Panc1 (cell line): ENCODE results near the gene KAT8. TPM values are rescaled to one million over a fixed set of nuclear protein-coding genes. Genes with fewer than 3 reads are reported as not detected.

Experiments used
- ATAC-seq: fragments of 200-7000 bp; cut with Tn5 transposase; 2 replicates; pipeline ENCODE4 v1.9.1; 2020; ENCODE audit warnings: mild to moderate bottlenecking, moderate library complexity
- BruUV-seq: library from RNA; stranded (reverse); fragments of 400-500 nt; replicated peaks from 2 replicates; lab custom pipeline; 2021; lab: Mats Ljungman, UMichigan
- CTCF ChIA-PET: fragments of 300-600 bp; sonication (Branson Sonifier 250); formaldehyde crosslinking; loops from one replicate; lab custom pipeline; 2022; ENCODE audit warnings: antibody characterized with exemption; lab: Charles Lee
- POLR2A ChIA-PET: fragments of 300-600 bp; sonication (Branson Sonifier 250); formaldehyde crosslinking; loops from one replicate; lab custom pipeline; 2022; ENCODE audit warnings: antibody characterized with exemption; lab: Charles Lee
- DNase-seq: peaks from one replicate; pipeline ENCODE4 v3.0.0-alpha.2; 2010; ENCODE audit warnings: low read depth, low spot score
- H3K27ac ChIP-seq: 2 replicates; pipeline ENCODE4 v1.5.1; 2011; ENCODE audit warnings: mild to moderate bottlenecking, low read length, inconsistent platforms
- H3K27me3 ChIP-seq: fragments of 200-500 bp; sonication (Bioruptor generic); 2 replicates; pipeline ENCODE4 v1.6.0; 2014; ENCODE audit warnings: low read length, inconsistent platforms; ENCODE audit not compliant: control insufficient read depth, insufficient read depth
- H3K36me3 ChIP-seq: fragments of 200-500 bp; sonication (Bioruptor generic); 2 replicates; pipeline ENCODE4 v1.5.1; 2014; ENCODE audit warnings: inconsistent platforms, mild to moderate bottlenecking, low read length, moderate library complexity; ENCODE audit not compliant: control insufficient read depth, insufficient read depth
- H3K4me1 ChIP-seq: 2 replicates; pipeline ENCODE4 v1.5.1; 2011; ENCODE audit warnings: inconsistent platforms, mild to moderate bottlenecking, low read length, moderate library complexity; ENCODE audit not compliant: control insufficient read depth, insufficient read depth
- H3K4me3 ChIP-seq, 2 experiments: 2 replicates each; pipeline ENCODE4 v1.5.1; 2011 to 2012; ENCODE audit warnings: low read depth in 2 of 2, low read length in 2 of 2, mild to moderate bottlenecking in 2 of 2, inconsistent platforms in 1 of 2, moderate library complexity in 1 of 2
- H3K9me3 ChIP-seq: fragments of 200-500 bp; sonication (Bioruptor generic); 2 replicates; pipeline ENCODE4 v1.5.1; 2014; ENCODE audit warnings: low read depth, mild to moderate bottlenecking, inconsistent platforms, low read length, moderate library complexity; ENCODE audit not compliant: control insufficient read depth, insufficient read depth
- POLR2AphosphoS5 ChIP-seq: IDR thresholded peaks from 2 replicates; pipeline ENCODE4 v1.6.1; 2012; ENCODE audit warnings: mild to moderate bottlenecking, low read depth, low read length, moderate library complexity
- SIN3A ChIP-seq: IDR thresholded peaks from 2 replicates; pipeline ENCODE4 v1.6.1; 2012; ENCODE audit warnings: low read depth, mild to moderate bottlenecking, low read length, moderate library complexity, borderline replicate concordance; ENCODE audit not compliant: insufficient read depth
- TCF7L2 ChIP-seq: IDR thresholded peaks from 2 replicates; pipeline ENCODE4 v1.6.1; 2011; ENCODE audit warnings: mild to moderate bottlenecking, low read depth, low read length, inconsistent platforms
- in situ Hi-C: cut with HindIII; loops from 2 replicates; pipeline ENCODE4 v1.10.0; 2016; ENCODE audit warnings: low sequenced_read_pairs, low pct_unique_long_range_greater_than_20kb
- intact Hi-C: fragments of 100-400 bp; cut with micrococcal nuclease; formaldehyde crosslinking; loops from one replicate; pipeline ENCODE4 v1.10.0; 2022; ENCODE audit not compliant: unreplicated experiment
- total RNA-seq: library from RNA; stranded (reverse); gene quantifications from one replicate; pipeline ENCODE4 v1.2.1, GENCODE V29; 2021; ENCODE audit not compliant: unreplicated experiment
- TF ChIP-seq, protein P1 (sequence below): fragments of 450-650 bp; IDR thresholded peaks from 2 replicates; pipeline ENCODE4 v1.5.1; 2017; ENCODE audit warnings: mild to moderate bottlenecking
- TF ChIP-seq, protein P2 (sequence below), 2 experiments: IDR thresholded peaks; 2 replicates each; pipeline ENCODE4 v1.6.1; 2011 to 2012; ENCODE audit warnings: low read depth in 2 of 2, control low read depth in 1 of 2, low read length in 1 of 2, mild to moderate bottlenecking in 1 of 2, moderate library complexity in 1 of 2; ENCODE audit not compliant: insufficient read depth in 1 of 2

The KAT8 gene
- total RNA-seq, 1 experiment from 2014 or later: 48.3 TPM

DNA sequence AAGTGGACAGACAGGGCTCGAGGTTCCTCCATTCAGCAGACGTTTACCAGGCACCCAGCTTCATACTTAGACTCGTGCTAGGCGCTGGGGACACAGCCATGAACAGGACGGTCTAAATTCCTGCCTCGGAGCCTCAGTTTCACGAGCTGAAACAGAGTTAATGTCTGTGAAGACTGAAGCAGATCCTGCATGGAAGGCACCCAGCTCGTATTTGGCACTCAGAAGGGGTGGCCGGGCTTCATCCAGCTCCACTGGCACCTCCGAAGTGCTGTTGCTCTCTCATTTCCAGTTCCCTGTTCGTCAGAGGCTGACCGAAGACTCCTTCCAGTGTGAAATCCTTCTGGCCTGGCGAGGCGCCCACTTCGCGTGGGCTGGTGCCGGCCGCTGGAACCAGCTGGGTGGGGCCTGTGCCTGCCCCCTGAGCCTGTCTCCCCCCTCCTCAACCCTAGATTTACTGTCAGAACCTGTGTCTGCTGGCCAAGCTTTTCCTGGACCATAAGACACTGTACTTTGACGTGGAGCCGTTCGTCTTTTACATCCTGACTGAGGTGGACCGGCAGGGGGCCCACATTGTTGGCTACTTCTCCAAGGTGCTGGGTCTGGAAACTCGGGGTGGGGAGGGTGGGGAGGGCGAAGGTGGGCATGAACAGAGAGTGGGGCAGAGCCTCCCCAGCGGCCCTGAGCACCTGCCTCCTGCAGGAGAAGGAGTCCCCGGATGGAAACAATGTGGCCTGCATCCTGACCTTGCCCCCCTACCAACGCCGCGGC is 12.3 kb downstream of the KAT8 start:
- H3K9me3 ChIP-seq: no peaks in the 10 kb centered on the region
- H3K4me3 ChIP-seq: no peak overlapping the region
- DNase-seq: no peak
- no peaks in the 10 kb centered on the region for H3K27me3 ChIP-seq
- ChIA-PET CTCF (no interaction called here), POLR2A (interaction anchor here (0.6 kb wide), 1 partner anchor 92 kb away, joined by 4 read pairs; no protein-coding TSS in a partner anchor)
- intact Hi-C loops (no loop called here), in situ Hi-C loops (no loop called here)
- no peak overlapping the region for H3K27ac ChIP-seq
- ATAC-seq: no peak
- BruUV-seq: no TSS peak
- TF ChIP-seq TCF7L2: no peak
- H3K36me3 ChIP-seq: no peaks in the 10 kb centered on the region
- H3K4me1 ChIP-seq: no peaks in the 10 kb centered on the region

DNA sequence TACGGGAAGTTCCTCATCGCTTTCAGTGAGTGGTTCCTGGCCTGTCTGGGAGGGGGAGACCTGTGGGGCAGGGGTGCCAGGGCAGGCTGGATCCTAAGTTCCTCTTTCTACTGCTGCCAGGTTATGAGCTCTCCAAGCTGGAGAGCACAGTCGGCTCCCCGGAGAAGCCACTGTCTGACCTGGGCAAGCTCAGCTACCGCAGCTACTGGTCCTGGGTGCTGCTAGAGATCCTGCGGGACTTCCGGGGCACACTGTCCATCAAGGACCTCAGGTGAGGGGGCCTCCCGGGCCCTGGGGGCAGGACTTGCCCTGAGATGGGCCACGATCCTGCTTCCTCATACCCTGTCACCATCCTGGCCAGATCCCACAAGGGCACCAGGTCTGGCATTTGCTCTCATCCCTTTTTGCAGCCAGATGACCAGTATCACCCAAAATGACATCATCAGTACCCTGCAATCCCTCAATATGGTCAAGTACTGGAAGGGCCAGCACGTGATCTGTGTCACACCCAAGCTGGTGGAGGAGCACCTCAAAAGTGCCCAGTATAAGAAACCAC is 12.9 kb downstream of the KAT8 start:
- TF ChIP-seq SIN3A (no peak), POLR2AphosphoS5 (no peak), TCF7L2 (no peak)
- TF ChIP-seq, protein P1, sequence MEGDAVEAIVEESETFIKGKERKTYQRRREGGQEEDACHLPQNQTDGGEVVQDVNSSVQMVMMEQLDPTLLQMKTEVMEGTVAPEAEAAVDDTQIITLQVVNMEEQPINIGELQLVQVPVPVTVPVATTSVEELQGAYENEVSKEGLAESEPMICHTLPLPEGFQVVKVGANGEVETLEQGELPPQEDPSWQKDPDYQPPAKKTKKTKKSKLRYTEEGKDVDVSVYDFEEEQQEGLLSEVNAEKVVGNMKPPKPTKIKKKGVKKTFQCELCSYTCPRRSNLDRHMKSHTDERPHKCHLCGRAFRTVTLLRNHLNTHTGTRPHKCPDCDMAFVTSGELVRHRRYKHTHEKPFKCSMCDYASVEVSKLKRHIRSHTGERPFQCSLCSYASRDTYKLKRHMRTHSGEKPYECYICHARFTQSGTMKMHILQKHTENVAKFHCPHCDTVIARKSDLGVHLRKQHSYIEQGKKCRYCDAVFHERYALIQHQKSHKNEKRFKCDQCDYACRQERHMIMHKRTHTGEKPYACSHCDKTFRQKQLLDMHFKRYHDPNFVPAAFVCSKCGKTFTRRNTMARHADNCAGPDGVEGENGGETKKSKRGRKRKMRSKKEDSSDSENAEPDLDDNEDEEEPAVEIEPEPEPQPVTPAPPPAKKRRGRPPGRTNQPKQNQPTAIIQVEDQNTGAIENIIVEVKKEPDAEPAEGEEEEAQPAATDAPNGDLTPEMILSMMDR: no peak
- TF ChIP-seq, protein P2, sequence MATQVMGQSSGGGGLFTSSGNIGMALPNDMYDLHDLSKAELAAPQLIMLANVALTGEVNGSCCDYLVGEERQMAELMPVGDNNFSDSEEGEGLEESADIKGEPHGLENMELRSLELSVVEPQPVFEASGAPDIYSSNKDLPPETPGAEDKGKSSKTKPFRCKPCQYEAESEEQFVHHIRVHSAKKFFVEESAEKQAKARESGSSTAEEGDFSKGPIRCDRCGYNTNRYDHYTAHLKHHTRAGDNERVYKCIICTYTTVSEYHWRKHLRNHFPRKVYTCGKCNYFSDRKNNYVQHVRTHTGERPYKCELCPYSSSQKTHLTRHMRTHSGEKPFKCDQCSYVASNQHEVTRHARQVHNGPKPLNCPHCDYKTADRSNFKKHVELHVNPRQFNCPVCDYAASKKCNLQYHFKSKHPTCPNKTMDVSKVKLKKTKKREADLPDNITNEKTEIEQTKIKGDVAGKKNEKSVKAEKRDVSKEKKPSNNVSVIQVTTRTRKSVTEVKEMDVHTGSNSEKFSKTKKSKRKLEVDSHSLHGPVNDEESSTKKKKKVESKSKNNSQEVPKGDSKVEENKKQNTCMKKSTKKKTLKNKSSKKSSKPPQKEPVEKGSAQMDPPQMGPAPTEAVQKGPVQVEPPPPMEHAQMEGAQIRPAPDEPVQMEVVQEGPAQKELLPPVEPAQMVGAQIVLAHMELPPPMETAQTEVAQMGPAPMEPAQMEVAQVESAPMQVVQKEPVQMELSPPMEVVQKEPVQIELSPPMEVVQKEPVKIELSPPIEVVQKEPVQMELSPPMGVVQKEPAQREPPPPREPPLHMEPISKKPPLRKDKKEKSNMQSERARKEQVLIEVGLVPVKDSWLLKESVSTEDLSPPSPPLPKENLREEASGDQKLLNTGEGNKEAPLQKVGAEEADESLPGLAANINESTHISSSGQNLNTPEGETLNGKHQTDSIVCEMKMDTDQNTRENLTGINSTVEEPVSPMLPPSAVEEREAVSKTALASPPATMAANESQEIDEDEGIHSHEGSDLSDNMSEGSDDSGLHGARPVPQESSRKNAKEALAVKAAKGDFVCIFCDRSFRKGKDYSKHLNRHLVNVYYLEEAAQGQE (IDR thresholded peaks at IDR 0.05; ENCODE audit: insufficient read depth in 1 of 2, low read depth in 2 of 2, low read length in 1 of 2): no peak
- ChIA-PET CTCF (no interaction called here), POLR2A (interaction anchor here (0.6 kb wide), 1 partner anchor 50 kb away, joined by 11 read pairs; no protein-coding TSS in a partner anchor)
- Histone ChIP-seq H3K27ac (no peak overlapping the region), H3K4me3 (no peak overlapping the region), H3K36me3 (no peaks in the 10 kb centered on the region), H3K27me3 (no peaks in the 10 kb centered on the region), H3K9me3 (no peaks in the 10 kb centered on the region), H3K4me1 (no peaks in the 10 kb centered on the region)
- DNase-seq (no peak), ATAC-seq (no peak)
- BruUV-seq: no TSS peak
- in situ Hi-C loops (no loop called here), intact Hi-C loops (no loop called here)

DNA sequence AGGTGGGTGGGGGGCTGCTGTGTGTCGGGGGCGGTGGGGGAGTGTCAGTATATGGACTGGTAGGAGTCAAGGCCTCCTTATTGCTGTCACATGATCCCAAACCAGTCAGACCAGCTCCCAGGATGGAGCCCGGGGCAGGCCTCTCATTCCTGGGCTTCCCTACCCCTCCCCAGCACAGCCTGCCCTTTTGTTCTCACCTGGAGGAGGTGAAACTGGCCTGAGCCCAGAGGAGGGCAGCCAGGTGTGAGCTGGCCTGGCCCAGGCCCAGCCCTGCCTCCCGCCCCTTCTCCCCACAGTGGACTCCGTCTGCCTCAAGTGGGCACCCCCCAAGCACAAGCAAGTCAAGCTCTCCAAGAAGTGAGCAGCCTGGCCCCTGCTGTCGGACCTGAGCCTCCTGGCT is 13.4 kb downstream of the KAT8 start:
- Histone ChIP-seq H3K4me1 (no peaks in the 10 kb centered on the region), H3K27ac (no peak overlapping the region)

More for the DNA sequence above, 13.4 kb downstream of the KAT8 start:
- no peaks in the 10 kb centered on the region for H3K36me3 ChIP-seq
- no peak for DNase-seq
- ChIA-PET CTCF (interaction anchor here (1.5 kb wide), 1 partner anchor 11 kb away, joined by 3 read pairs; no protein-coding TSS in a partner anchor), POLR2A (interaction anchor here (0.6 kb wide), 1 partner anchor 50 kb away, joined by 11 read pairs; no protein-coding TSS in a partner anchor)
- no peaks in the 10 kb centered on the region for H3K27me3 ChIP-seq
- no peak for TF ChIP-seq TCF7L2
- TF ChIP-seq, protein P1: no peak
- TF ChIP-seq SIN3A: no peak
- TF ChIP-seq, protein P2 (IDR thresholded peaks at IDR 0.05; ENCODE audit: insufficient read depth in 1 of 2, low read depth in 2 of 2, low read length in 1 of 2): no peak
- TF ChIP-seq POLR2AphosphoS5: no peak
- BruUV-seq: no TSS peak
- in situ Hi-C loops (no loop called here), intact Hi-C loops (no loop called here)
- H3K4me3 ChIP-seq: no peak overlapping the region
- no peak for ATAC-seq
- H3K9me3 ChIP-seq: no peaks in the 10 kb centered on the region
